Skeletal muscle tissue (tissue), 4 donors: ENCODE measurements around the gene EXOC4. TPM values are rescaled to one million over a fixed set of nuclear protein-coding genes. Genes with fewer than 3 reads are reported as not detected.
"Not testable (repeated sequence)": the region's sequence is repeated elsewhere in the genome, so short reads cannot be mapped to it uniquely, and the experiment has no call there.

Experiments used
- H3K27ac ChIP-seq: one replicate; pipeline ENCODE4 v1.7.0; 2013; ENCODE audit warnings: mild to moderate bottlenecking, low read depth, low read length, inconsistent platforms
- H3K27me3 ChIP-seq, 3 donors: one replicate each; pipeline ENCODE4 v1.7.0; 2013; ENCODE audit warnings: low read length in 3 of 3; ENCODE audit not compliant: control insufficient read depth in 3 of 3, insufficient read depth in 3 of 3
- H3K36me3 ChIP-seq, 3 donors: one replicate each; pipeline ENCODE4 v1.7.0; 2013; ENCODE audit warnings: low read length in 3 of 3; ENCODE audit not compliant: control insufficient read depth in 3 of 3, insufficient read depth in 3 of 3
- H3K4me1 ChIP-seq, 3 donors: one replicate each; pipeline ENCODE4 v1.7.0; 2013; ENCODE audit warnings: low read length in 3 of 3, mild to moderate bottlenecking in 3 of 3; ENCODE audit not compliant: control insufficient read depth in 3 of 3, insufficient read depth in 3 of 3
- H3K4me3 ChIP-seq, 3 donors: one replicate each; pipeline ENCODE4 v1.7.0; 2013; ENCODE audit warnings: low read length in 3 of 3
- H3K9ac ChIP-seq, 3 donors: one replicate each; pipeline ENCODE4 v1.7.0; 2013; ENCODE audit warnings: low read length in 3 of 3, mild to moderate bottlenecking in 3 of 3, moderate library complexity in 2 of 3, low read depth in 1 of 3
- H3K9me3 ChIP-seq, 3 donors: one replicate each; pipeline ENCODE4 v1.7.0; 2013; ENCODE audit warnings: low read length in 3 of 3; ENCODE audit not compliant: control insufficient read depth in 3 of 3
- total RNA-seq: library from RNA; depleted of rRNA; stranded (reverse); fragments of >200 nt; gene quantifications from one replicate; pipeline ENCODE4 v1.2.3, GENCODE V29; 2014
- donor health status: Osteomylitis.

EXOC4 gene
- total RNA-seq, 1 donor from 2014 or later, result 129 TPM

DNA sequence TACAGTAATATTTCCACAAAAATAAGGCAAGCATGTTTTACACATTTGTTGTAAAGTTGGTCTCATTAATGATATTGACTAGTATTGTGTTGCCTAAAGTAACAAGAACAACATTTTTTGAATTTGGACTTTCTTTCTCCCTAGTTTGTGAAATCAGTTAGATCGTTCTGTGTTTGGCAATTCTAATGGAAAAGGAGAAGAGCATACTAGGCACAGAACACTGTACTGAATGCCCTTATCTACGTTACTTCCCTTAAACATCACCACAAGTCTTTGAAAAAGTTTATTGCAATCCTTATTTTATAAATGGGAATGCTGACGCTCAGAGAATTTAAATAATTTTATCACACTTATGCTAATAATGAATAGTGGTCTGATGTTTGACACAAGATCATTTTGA, 372.2 kb downstream of the EXOC4 start:
- Histone ChIP-seq H3K9me3 (no peaks in the 10 kb centered on the region), H3K4me1 (no peaks in the 10 kb centered on the region), H3K4me3 (no peak overlapping the region), H3K36me3 (peaks cover 0 to 2% (median 0%) of the 10 kb centered on the region in 3 donors), H3K9ac (no peak overlapping the region), H3K27ac (no peak overlapping the region), H3K27me3 (no peaks in the 10 kb centered on the region)

DNA sequence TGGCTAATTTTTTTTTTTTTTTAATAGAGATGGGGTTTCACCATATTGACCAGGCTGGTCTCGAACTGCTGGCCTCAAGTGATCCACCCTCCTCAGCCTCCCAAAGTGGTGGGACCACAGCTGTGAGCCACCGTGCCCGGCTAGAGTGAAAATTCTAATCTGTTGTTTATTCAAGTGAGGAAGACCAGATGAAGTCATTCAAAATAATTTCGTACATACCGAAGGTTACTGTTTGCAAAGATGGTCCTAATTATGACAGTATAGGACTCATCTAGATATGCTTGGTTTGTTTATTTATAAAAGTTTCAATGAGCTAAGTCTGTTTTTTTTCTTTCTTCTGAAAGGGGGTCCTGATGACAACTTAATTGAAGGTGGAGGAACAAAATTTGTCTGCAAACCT, 376.8 kb downstream of the EXOC4 start:
- Histone ChIP-seq H3K27ac (no peak overlapping the region), H3K4me3 (no peak overlapping the region), H3K9ac (no peak overlapping the region), H3K9me3 (no peaks in the 10 kb centered on the region), H3K27me3 (no peaks in the 10 kb centered on the region), H3K4me1 (no peaks in the 10 kb centered on the region), H3K36me3 (peaks cover 0 to 6% (median 0%) of the 10 kb centered on the region in 3 donors)

DNA sequence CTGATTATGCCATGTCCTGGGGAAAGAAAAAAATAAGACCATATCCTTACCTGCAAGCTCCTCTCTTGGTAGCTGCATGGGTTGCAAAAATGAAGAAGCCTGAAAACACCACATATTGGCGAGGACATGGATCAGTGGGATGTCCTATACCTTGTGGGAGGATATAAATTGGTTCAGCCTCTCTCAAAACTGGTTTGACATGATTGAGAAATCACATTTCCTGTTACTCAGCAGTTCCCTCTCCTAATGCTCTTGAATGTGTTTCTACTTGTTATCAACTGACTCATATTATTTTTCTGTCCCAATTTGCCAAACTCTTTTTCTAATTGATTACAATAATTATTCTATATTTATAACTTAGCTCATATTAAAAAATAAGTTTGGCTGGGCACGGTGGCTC, 380.2 kb downstream of the EXOC4 start:
- no peaks in the 10 kb centered on the region for H3K27me3 ChIP-seq
- H3K36me3 ChIP-seq, result peaks cover 0 to 6% (median 0%) of the 10 kb centered on the region in 3 donors
- H3K4me1 ChIP-seq, result no peaks in the 10 kb centered on the region
- H3K27ac ChIP-seq, result no peak overlapping the region
- no peaks in the 10 kb centered on the region for H3K9me3 ChIP-seq
- H3K4me3 ChIP-seq, result no peak overlapping the region
- H3K9ac ChIP-seq, result no peak overlapping the region

DNA sequence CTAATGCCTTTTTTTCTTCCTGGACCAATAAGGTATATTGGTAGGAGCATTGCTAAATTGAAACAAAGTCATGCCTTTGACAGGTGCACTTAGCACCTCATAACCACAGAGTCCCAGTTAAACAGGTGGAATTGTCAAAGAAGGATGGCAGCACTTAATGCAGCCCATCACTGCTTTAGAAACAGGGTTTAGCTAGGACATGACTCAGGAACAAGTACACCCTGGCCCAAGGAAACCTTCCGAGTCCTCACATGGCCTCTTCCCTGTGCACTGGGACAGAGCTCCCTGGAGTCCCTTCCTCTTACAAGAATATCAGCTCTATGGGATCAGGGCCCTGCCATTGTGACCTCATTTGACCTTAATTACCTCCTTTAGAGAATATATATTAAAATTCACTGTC, 382.7 kb downstream of the EXOC4 start:
- Histone ChIP-seq H3K36me3 (no peaks in the 10 kb centered on the region), H3K9ac (no peak overlapping the region), H3K9me3 (no peaks in the 10 kb centered on the region), H3K27ac (no peak overlapping the region), H3K27me3 (no peaks in the 10 kb centered on the region), H3K4me3 (no peak overlapping the region), H3K4me1 (no peaks in the 10 kb centered on the region)

DNA sequence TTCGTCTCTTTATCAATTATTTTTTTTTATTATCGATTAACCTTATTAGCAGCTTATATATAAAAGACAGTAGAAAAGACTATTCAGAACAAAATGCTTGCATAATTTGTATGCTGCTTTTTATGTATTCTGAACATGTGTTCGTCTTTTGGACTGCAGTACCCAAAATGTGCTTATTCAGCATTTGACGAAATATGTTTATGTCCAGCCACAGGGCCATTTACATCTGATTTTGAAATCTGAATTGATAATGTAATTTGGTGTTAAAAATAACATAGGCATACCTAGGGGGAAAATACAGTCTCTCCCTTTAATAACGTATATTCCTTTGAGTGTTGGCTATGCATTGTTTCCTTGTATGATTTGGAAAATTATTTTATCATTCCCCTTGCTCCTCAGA, 386.0 kb downstream of the EXOC4 start:
- H3K36me3 ChIP-seq, result no peaks in the 10 kb centered on the region
- no peaks in the 10 kb centered on the region for H3K27me3 ChIP-seq
- H3K9ac ChIP-seq, result no peak overlapping the region
- no peak overlapping the region for H3K27ac ChIP-seq
- H3K4me3 ChIP-seq, result no peak overlapping the region
- H3K9me3 ChIP-seq, result no peaks in the 10 kb centered on the region
- no peaks in the 10 kb centered on the region for H3K4me1 ChIP-seq

DNA sequence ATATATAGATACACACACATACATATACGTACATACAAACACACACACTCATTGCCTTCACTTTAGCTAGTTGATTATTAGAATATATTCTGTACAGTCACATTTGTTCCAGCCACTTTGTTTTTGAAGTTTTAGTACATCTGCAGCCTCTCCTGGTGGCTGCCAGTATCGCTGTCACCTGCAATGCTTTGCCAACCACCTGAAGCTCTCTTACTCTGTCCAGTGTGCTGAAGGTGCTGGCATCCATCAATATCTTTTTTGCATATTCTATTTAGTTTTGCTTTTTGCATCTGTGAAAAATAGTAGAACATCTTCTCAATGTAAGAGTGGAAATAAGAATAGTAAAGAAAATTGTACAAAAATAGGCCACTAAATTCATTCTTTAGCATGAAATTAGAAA, 388.6 kb downstream of the EXOC4 start:
- Histone ChIP-seq H3K27me3 (no peaks in the 10 kb centered on the region), H3K36me3 (no peaks in the 10 kb centered on the region), H3K4me3 (no peak overlapping the region), H3K27ac (no peak overlapping the region), H3K9ac (no peak overlapping the region), H3K4me1 (no peaks in the 10 kb centered on the region), H3K9me3 (no peaks in the 10 kb centered on the region)

DNA sequence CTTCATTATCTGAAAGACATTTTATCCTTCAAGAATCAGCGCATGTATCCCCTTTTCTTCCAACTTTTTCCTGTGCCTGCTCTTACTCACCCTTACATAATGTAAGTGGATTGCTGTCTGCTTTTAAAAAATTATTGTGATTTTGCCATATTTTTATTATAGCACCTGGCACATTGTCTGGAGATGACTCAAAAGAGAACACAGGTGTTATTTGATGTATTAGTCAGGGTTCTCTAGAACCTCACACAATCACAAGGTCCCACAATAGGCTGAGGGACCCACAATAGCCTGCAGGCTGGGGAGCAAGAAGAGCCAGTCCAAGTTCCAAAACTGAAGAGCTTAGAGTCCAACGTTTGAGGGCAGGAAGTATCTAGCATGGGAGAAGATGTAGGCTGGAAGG, 390.0 kb downstream of the EXOC4 start:
- H3K9ac ChIP-seq, result no peak overlapping the region
- H3K4me1 ChIP-seq, result no peaks in the 10 kb centered on the region
- no peak overlapping the region for H3K27ac ChIP-seq
- H3K27me3 ChIP-seq, result no peaks in the 10 kb centered on the region
- no peaks in the 10 kb centered on the region for H3K36me3 ChIP-seq
- H3K9me3 ChIP-seq, result no peaks in the 10 kb centered on the region
- no peak overlapping the region for H3K4me3 ChIP-seq

DNA sequence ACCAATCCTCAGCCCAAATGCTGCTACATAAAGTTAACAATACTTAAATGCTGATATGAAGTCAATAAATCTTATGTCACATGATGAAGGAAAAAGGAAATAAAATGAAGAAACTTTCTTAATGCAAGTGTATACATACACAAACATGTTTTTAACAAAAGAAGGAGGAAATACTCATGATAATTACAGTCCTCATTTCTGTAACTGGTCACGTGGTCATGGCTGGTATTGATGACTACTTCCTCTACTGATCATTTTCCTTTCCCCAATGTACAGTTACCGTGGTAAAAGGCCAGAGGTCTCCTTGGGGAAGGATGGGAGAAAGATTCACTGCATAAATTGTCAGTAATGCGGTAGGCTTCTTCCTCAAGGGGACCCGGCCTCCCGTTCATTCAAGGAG, 390.8 kb downstream of the EXOC4 start:
- H3K9ac ChIP-seq, H3K9me3 ChIP-seq: not testable (repeated sequence)

DNA sequence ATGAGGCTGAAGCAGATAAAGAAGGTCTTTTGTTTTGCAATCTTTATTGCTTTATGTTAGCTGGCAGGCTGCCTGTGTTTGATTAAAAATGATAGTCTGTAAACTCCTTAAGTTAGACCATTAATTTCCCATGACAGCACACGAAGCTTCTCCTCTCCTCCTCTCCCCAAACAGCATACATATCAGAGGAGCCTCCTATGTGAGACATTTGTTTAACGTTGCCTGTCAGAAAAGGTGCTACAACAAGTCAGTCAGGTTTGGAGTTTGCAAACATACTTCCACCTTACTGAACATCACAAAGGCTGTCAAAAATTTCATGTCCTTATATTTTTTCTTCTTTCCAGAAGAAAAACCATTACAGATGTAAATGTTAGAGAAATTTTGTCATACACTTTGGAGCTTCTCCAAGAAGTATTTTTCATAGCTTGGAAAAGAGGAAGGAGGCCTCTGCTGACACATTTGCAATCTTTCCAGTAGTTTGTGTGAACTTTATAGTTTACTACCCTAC, 393.1 kb downstream of the EXOC4 start:
- Histone ChIP-seq H3K4me1 (no peaks in the 10 kb centered on the region), H3K9me3 (no peaks in the 10 kb centered on the region), H3K27ac (no peak overlapping the region), H3K9ac (no peak overlapping the region), H3K27me3 (no peaks in the 10 kb centered on the region), H3K4me3 (no peak overlapping the region), H3K36me3 (no peaks in the 10 kb centered on the region)

More for the DNA sequence above, 390.8 kb downstream of the EXOC4 start:
- H3K27ac ChIP-seq, H3K4me3 ChIP-seq, H3K4me1 ChIP-seq, H3K27me3 ChIP-seq, H3K36me3 ChIP-seq: not testable (repeated sequence)

DNA sequence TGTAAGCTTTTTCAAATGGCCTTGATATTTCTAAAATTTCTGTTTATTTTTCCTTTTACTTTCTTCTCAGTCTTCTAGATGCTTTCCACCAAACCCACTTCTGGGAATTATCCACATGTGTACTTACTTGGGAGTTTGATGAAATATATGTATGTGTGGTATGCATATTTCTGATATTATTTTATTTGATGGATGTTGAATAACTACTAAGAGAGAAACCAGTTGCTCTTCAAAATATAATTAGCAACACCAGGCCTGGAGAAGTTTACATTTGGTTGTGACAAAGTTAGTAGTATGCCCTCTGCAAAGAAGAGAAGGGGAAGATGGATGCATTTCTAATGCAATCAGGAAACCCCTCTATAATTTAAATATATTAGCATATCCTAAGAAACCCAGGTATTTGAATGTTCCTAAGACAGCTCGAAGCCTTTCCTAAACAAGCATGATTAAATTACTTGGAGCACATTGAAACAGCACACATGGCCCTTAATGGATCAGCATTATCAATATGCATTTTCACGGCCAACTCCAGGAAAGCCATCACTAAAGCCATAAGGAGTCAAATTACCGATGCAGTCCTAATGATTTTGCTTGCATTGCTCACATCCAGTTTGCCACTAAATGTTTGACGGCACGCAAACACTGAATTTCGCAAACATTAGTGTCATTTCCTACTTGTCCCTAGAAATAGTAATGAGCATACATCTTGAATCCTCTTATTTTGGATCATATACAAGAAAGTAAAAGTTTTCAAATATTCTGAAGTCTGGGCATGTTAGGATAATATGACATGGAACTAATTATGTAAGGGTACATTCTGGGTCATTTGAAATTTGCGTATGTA, 393.8 kb downstream of the EXOC4 start:
- Histone ChIP-seq H3K4me1 (no peaks in the 10 kb centered on the region), H3K9me3 (no peaks in the 10 kb centered on the region), H3K27ac (no peak overlapping the region), H3K27me3 (no peaks in the 10 kb centered on the region), H3K4me3 (no peak overlapping the region), H3K9ac (no peak overlapping the region), H3K36me3 (no peaks in the 10 kb centered on the region)
